H9 (cell line): ENCODE measurements around the gene LRRC14B. TPM values are rescaled to one million over a fixed set of nuclear protein-coding genes. Genes with fewer than 3 reads are reported as not detected.

Experiments
- DNase-seq: peaks from one replicate; pipeline ENCODE4 v3.0.0-alpha.2; 2017
- H2AFZ ChIP-seq: one replicate; pipeline ENCODE4 v1.6.1; 2013; ENCODE audit warnings: mild to moderate bottlenecking, low read length, control low read depth, moderate library complexity
- H2AK5ac ChIP-seq: 2 replicates; pipeline ENCODE4 v1.6.1; 2013; ENCODE audit warnings: low read length, control low read depth, mixed read lengths; ENCODE audit not compliant: insufficient read length
- H2BK120ac ChIP-seq: one replicate; pipeline ENCODE4 v1.6.1; 2013; ENCODE audit warnings: low read depth, mild to moderate bottlenecking, low read length, control low read depth, inconsistent platforms; ENCODE audit not compliant: poor library complexity, severe bottlenecking
- H2BK12ac ChIP-seq: 2 replicates; pipeline ENCODE4 v1.6.1; 2013; ENCODE audit warnings: low read length, control low read depth, mixed read lengths, low read depth; ENCODE audit not compliant: insufficient read length
- H2BK15ac ChIP-seq: 2 replicates; pipeline ENCODE4 v1.6.1; 2013; ENCODE audit warnings: low read depth, low read length, control low read depth
- H2BK20ac ChIP-seq: one replicate; pipeline ENCODE4 v1.6.1; 2013; ENCODE audit warnings: low read depth, mild to moderate bottlenecking, low read length, control low read depth, inconsistent platforms; ENCODE audit not compliant: poor library complexity, severe bottlenecking
- H2BK5ac ChIP-seq: 2 replicates; pipeline ENCODE4 v1.6.1; 2013; ENCODE audit warnings: low read length, control low read depth, mixed read lengths; ENCODE audit not compliant: insufficient read length
- H3K14ac ChIP-seq: 2 replicates; pipeline ENCODE4 v1.6.1; 2013; ENCODE audit warnings: low read length, control low read depth; ENCODE audit not compliant: insufficient read depth
- H3K18ac ChIP-seq: 2 replicates; pipeline ENCODE4 v1.6.1; 2013; ENCODE audit warnings: low read depth, mild to moderate bottlenecking, mixed read lengths, low read length, control low read depth; ENCODE audit not compliant: insufficient read length
- H3K23ac ChIP-seq: 2 replicates; pipeline ENCODE4 v1.6.1; 2013; ENCODE audit warnings: low read length, control low read depth, mixed read lengths, low read depth; ENCODE audit not compliant: insufficient read length
- H3K23me2 ChIP-seq: 2 replicates; pipeline ENCODE4 v1.6.1; 2013; ENCODE audit warnings: low read depth, mild to moderate bottlenecking, mixed read lengths, low read length, control low read depth; ENCODE audit not compliant: insufficient read length, poor library complexity, severe bottlenecking
- H3K27ac ChIP-seq: 2 replicates; pipeline ENCODE4 v1.5.1; 2013; ENCODE audit warnings: low read length, control low read depth, mixed read lengths, low read depth; ENCODE audit not compliant: insufficient read length
- H3K27me3 ChIP-seq: 2 replicates; pipeline ENCODE4 v1.6.1; 2013; ENCODE audit warnings: low read length, control low read depth, inconsistent platforms; ENCODE audit not compliant: insufficient read depth
- H3K4ac ChIP-seq: 2 replicates; pipeline ENCODE4 v1.6.1; 2013; ENCODE audit warnings: low read depth, mild to moderate bottlenecking, control low read depth, inconsistent platforms, low read length, moderate library complexity
- H3K4me1 ChIP-seq: 2 replicates; pipeline ENCODE4 v1.6.1; 2013; ENCODE audit warnings: low read length, control low read depth, inconsistent platforms; ENCODE audit not compliant: insufficient read depth
- H3K4me2 ChIP-seq: 2 replicates; pipeline ENCODE4 v1.6.1; 2013; ENCODE audit warnings: low read length, control low read depth, mixed read lengths; ENCODE audit not compliant: insufficient read length, insufficient read depth
- H3K56ac ChIP-seq: 2 replicates; pipeline ENCODE4 v1.6.1; 2013; ENCODE audit warnings: low read depth, mild to moderate bottlenecking, mixed read lengths, low read length, control low read depth; ENCODE audit not compliant: insufficient read length
- H3K79me1 ChIP-seq: 2 replicates; pipeline ENCODE4 v1.6.1; 2013; ENCODE audit warnings: low read depth, mild to moderate bottlenecking, moderate library complexity, low read length, control low read depth, inconsistent platforms; ENCODE audit not compliant: insufficient read depth, poor library complexity, severe bottlenecking
- H3K79me2 ChIP-seq: 2 replicates; pipeline ENCODE4 v1.6.1; 2013; ENCODE audit warnings: low read length, control low read depth, inconsistent platforms; ENCODE audit not compliant: insufficient read depth
- H3K9ac ChIP-seq: 2 replicates; pipeline ENCODE4 v1.6.1; 2013; ENCODE audit warnings: low read length, control low read depth, mixed read lengths; ENCODE audit not compliant: insufficient read length; ENCODE audit errors: extremely low read depth
- H3K9me3 ChIP-seq: one replicate; pipeline ENCODE4 v1.6.1; 2013; ENCODE audit warnings: low read depth, low read length, inconsistent platforms; ENCODE audit not compliant: control insufficient read depth
- H3T11ph ChIP-seq: one replicate; pipeline ENCODE4 v1.6.1; 2013; ENCODE audit warnings: mild to moderate bottlenecking, low read length, control low read depth, inconsistent platforms
- H4K20me1 ChIP-seq: one replicate; pipeline ENCODE4 v1.6.1; 2013; ENCODE audit not compliant: control insufficient read depth, insufficient read length, insufficient read depth
- H4K5ac ChIP-seq: 2 replicates; pipeline ENCODE4 v1.6.1; 2013; ENCODE audit warnings: low read depth, mild to moderate bottlenecking, mixed read lengths, low read length, control low read depth; ENCODE audit not compliant: insufficient read length
- H4K8ac ChIP-seq: replicated peaks from 2 replicates; pipeline ENCODE4 v1.6.1; 2013; ENCODE audit warnings: low read length, control low read depth, mixed read lengths, low read depth; ENCODE audit not compliant: insufficient read length
- H4K91ac ChIP-seq: 2 replicates; pipeline ENCODE4 v1.6.1; 2013; ENCODE audit warnings: low read depth, mild to moderate bottlenecking, moderate library complexity, mixed read lengths, low read length, control low read depth; ENCODE audit not compliant: insufficient read length
- H3K27ac Mint-ChIP-seq, 3 experiments: 2 replicates in 2 of 3; 3 replicates in 1 of 3; pipeline ENCODE4 v1.8.0; 2020 to 2021; ENCODE audit warnings: mixed read lengths in 3 of 3, mild to moderate bottlenecking in 1 of 3, moderate library complexity in 1 of 3
- H3K27me3 Mint-ChIP-seq: 2 replicates; pipeline ENCODE4 v1.8.0; 2021; ENCODE audit warnings: low read depth, mild to moderate bottlenecking, moderate library complexity, mixed read lengths
- H3K36me3 Mint-ChIP-seq, 3 experiments: 2 replicates in 2 of 3; 3 replicates in 1 of 3; pipeline ENCODE4 v1.8.0; 2020 to 2021; ENCODE audit warnings: low read depth in 3 of 3, mixed read lengths in 3 of 3; ENCODE audit not compliant: insufficient read depth in 1 of 3
- H3K4me1 Mint-ChIP-seq, 2 experiments: 2 replicates each; pipeline ENCODE4 v1.8.0; 2020; ENCODE audit warnings: mixed read lengths in 2 of 2
- H3K4me3 Mint-ChIP-seq, 2 experiments: 2 replicates in 1 of 2; 3 replicates in 1 of 2; pipeline ENCODE4 v1.8.0; 2020 to 2021; ENCODE audit warnings: mild to moderate bottlenecking in 2 of 2, mixed read lengths in 2 of 2, moderate library complexity in 1 of 2
- H3K9me3 Mint-ChIP-seq, 2 experiments: 2 replicates in 1 of 2; 3 replicates in 1 of 2; pipeline ENCODE4 v1.8.0; 2020; ENCODE audit warnings: mild to moderate bottlenecking in 2 of 2, mixed read lengths in 2 of 2, moderate library complexity in 1 of 2
- CTCF ChIP-seq: fragments of 200-600 bp; sonication (generic); conservative IDR thresholded peaks from 3 replicates; pipeline ENCODE4 v1.8.0; 2021; ENCODE audit warnings: antibody characterized with exemption, mild to moderate bottlenecking
- WGBS: extraction: QIAGEN DNeasy Blood & Tissue Kit; methylation state at CpG from one replicate; pipeline ENCODE4 v1.1.7; 2013; ENCODE audit warnings: missing lambda C conversion rate, low lambda C conversion rate, mixed read lengths; ENCODE audit not compliant: insufficient read length; ENCODE audit errors: extremely low coverage; 5-methylcytosine and 5-hydroxymethylcytosine counted together
- total RNA-seq: library from RNA; stranded (reverse); gene quantifications from 2 replicates; pipeline ENCODE4 v1.2.1, GENCODE V29; 2021

LRRC14B gene
- total RNA-seq, 1 experiment from 2014 or later: not detected

GRCh38 chr5:149745-150485 is 41.4 kb upstream of the LRRC14B start:
- H3K4me2 ChIP-seq: no peak overlapping the region
- H3K23ac ChIP-seq: no peak overlapping the region
- H3K4me3 Mint-ChIP-seq: no peak overlapping the region
- H3K79me1 ChIP-seq: no peaks in the 10 kb centered on the region
- no peak overlapping the region for H3K14ac ChIP-seq
- DNase-seq: no peak
- no peak overlapping the region for H3K18ac ChIP-seq
- no peak overlapping the region for H2BK5ac ChIP-seq
- H2BK12ac ChIP-seq: no peak overlapping the region
- H3K27me3 ChIP-seq: no peaks in the 10 kb centered on the region
- no peak for TF ChIP-seq CTCF
- WGBS: no CpG with 5 or more reads among the region's 6 CpGs
- no peak overlapping the region for H2BK20ac ChIP-seq
- H3K9me3 ChIP-seq: peaks cover 9% of the 10 kb centered on the region
- H4K91ac ChIP-seq: no peak overlapping the region
- H2BK15ac ChIP-seq: no peak overlapping the region
- no peak overlapping the region for H2BK120ac ChIP-seq
- no peaks in the 10 kb centered on the region for H3K79me2 ChIP-seq
- no peak overlapping the region for H3K27ac ChIP-seq
- no peaks in the 10 kb centered on the region for H3K27me3 Mint-ChIP-seq
- H2AK5ac ChIP-seq: no peak overlapping the region
- H3K9me3 Mint-ChIP-seq: peaks cover 18 to 23% of the 10 kb centered on the region in 2 experiments
- H3K4ac ChIP-seq: no peak overlapping the region
- peaks cover 39 to 91% (median 90%) of the 10 kb centered on the region in 3 experiments for H3K36me3 Mint-ChIP-seq
- no peak overlapping the region for H2AFZ ChIP-seq
- no peaks in the 10 kb centered on the region for H3K23me2 ChIP-seq
- no peaks in the 10 kb centered on the region for H4K20me1 ChIP-seq
- H3K56ac ChIP-seq: no peak overlapping the region
- no peak overlapping the region for H3K27ac Mint-ChIP-seq
- H3K4me1 ChIP-seq: no peaks in the 10 kb centered on the region
- no peak overlapping the region for H3K9ac ChIP-seq
- no peak overlapping the region for H4K8ac ChIP-seq
- H3T11ph ChIP-seq: no peak overlapping the region
- no peak overlapping the region for H4K5ac ChIP-seq
- H3K4me1 Mint-ChIP-seq: peaks cover 4 to 5% of the 10 kb centered on the region in 2 experiments
